ENCODE results near the gene EML1. TPM values are rescaled to one million over a fixed set of nuclear protein-coding genes. Genes with fewer than 3 reads are reported as not detected.

The EML1 gene
- total RNA-seq, 1 donor from 2014 or later, result 28.3 TPM

DNA sequence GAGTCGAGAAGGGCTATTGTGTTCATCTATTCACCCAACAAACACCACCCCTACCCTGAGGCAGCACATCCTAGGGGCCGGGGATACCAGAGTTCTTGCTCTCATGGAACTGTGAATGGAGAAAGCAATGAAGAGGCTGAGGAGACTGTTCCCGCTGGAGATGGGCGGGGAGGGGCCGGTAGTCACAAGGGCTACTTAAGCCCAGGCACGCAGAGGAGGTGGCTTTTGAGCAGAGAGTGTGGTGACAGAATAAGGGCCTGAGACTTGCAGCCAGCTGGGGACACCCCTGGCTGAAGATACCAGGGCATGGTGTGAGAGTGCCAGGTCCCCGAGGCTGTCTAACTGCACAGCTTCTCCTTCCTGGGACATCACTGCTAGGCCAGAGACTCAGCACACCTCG is 157.9 kb downstream of the EML1 start:
- Histone ChIP-seq H3K36me3 (no peaks in the 10 kb centered on the region), H3K9me3 (no peaks in the 10 kb centered on the region), H3K4me3 (no peak overlapping the region), H3K27ac (no peak overlapping the region), H3K4me1 (peaks cover 0 to 3% of the 10 kb centered on the region in 2 donors), H3K27me3 (no peaks in the 10 kb centered on the region)
- DNase-seq (ENCODE audit: low spot score in 2 of 2), result peak in 1 of 2 donors; percentile 42
- TF ChIP-seq, protein P1, sequence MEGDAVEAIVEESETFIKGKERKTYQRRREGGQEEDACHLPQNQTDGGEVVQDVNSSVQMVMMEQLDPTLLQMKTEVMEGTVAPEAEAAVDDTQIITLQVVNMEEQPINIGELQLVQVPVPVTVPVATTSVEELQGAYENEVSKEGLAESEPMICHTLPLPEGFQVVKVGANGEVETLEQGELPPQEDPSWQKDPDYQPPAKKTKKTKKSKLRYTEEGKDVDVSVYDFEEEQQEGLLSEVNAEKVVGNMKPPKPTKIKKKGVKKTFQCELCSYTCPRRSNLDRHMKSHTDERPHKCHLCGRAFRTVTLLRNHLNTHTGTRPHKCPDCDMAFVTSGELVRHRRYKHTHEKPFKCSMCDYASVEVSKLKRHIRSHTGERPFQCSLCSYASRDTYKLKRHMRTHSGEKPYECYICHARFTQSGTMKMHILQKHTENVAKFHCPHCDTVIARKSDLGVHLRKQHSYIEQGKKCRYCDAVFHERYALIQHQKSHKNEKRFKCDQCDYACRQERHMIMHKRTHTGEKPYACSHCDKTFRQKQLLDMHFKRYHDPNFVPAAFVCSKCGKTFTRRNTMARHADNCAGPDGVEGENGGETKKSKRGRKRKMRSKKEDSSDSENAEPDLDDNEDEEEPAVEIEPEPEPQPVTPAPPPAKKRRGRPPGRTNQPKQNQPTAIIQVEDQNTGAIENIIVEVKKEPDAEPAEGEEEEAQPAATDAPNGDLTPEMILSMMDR (IDR thresholded peaks at IDR 0.05), result no peak
- intact Hi-C loops (cut with DNase I), result no loop called here

DNA sequence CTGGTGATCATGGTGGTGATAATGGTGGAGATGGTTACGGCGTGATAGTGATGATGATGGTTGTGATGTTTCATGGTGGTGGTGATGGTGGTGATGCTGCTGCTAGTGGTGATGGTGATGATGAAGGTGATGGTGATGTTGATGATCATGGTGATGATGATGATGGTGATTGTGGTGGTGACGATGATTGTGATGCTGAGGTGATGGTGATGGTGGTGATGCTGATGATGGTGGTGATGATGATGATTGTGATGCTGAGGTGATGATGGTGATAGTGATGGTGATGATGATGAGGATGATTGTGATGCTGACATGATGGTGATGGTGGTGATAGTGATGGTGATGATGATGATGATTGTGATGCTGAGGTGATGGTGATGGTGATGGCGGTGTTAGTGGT is 158.8 kb downstream of the EML1 start:
- no peak overlapping the region for H3K4me3 ChIP-seq
- no peak overlapping the region for H3K27ac ChIP-seq
- TF ChIP-seq, protein P1 (IDR thresholded peaks at IDR 0.05), result no peak
- DNase-seq (ENCODE audit: low spot score in 2 of 2), result no peak
- H3K9me3 ChIP-seq, result no peaks in the 10 kb centered on the region
- H3K27me3 ChIP-seq, result no peaks in the 10 kb centered on the region
- H3K36me3 ChIP-seq, result no peaks in the 10 kb centered on the region
- intact Hi-C loops (cut with DNase I), result no loop called here
- peaks cover 0 to under 1% of the 10 kb centered on the region in 2 donors for H3K4me1 ChIP-seq

DNA sequence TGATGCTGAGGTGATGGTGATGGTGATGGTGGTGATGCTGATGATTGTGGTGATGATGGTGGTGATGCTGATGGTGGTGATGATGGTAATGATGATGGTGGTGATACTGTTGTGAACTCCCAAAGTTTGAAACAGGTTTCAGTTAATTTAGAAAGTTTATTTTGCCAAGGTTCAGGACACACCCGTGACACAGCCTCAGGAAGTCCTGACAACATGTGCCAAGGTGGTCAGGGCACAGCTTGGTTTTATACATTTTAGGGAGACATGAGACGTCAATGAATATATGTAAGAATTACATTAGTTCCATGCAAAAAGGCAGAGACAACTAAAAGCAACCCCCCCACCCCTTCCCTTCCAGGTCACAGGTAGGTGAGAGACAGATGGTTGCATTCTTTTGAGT is 159.2 kb downstream of the EML1 start:
- Histone ChIP-seq H3K27ac (no peak overlapping the region), H3K9me3 (no peaks in the 10 kb centered on the region), H3K4me1 (no peaks in the 10 kb centered on the region), H3K27me3 (no peaks in the 10 kb centered on the region), H3K36me3 (no peaks in the 10 kb centered on the region), H3K4me3 (no peak overlapping the region)
- TF ChIP-seq, protein P1 (IDR thresholded peaks at IDR 0.05), result no peak
- DNase-seq (ENCODE audit: low spot score in 2 of 2), result no peak
- intact Hi-C loops (cut with DNase I), result no loop called here

DNA sequence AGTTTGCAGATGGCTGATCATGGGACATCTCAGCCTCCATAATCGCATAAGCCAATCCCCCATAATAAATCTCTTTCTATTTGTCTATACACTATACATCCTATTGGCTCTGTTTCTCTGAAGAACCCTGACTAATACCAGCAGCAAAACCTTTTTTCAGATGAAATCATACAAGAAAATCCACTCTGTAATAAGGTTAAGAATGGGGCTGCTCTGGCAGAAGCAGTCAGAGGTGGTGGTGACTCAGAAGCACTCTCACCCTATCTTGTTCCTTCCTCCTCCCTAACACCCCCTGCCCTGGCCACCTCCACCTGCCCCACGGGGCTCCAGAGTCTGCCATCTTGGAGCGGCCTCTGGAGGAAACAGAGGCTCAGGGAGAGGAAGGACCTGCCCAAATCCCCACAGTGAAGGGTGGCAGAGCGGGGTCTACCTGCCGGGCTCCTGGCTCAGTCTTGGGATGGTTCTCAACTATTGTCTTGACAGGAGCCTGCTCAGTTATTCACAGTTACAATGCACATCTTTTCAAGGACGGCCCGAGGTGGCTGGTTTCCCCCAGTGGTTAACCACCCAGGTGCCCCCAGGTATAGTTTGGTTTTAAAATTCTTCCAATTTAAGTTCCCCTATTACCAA is 162.7 kb downstream of the EML1 start:
- Histone ChIP-seq H3K36me3 (no peaks in the 10 kb centered on the region), H3K27ac (no peak overlapping the region), H3K9me3 (no peaks in the 10 kb centered on the region), H3K4me1 (no peaks in the 10 kb centered on the region), H3K4me3 (no peak overlapping the region), H3K27me3 (no peaks in the 10 kb centered on the region)
- DNase-seq (ENCODE audit: low spot score in 2 of 2), result no peak
- TF ChIP-seq, protein P1 (IDR thresholded peaks at IDR 0.05), result no peak
- intact Hi-C loops (cut with DNase I), result no loop called here

DNA sequence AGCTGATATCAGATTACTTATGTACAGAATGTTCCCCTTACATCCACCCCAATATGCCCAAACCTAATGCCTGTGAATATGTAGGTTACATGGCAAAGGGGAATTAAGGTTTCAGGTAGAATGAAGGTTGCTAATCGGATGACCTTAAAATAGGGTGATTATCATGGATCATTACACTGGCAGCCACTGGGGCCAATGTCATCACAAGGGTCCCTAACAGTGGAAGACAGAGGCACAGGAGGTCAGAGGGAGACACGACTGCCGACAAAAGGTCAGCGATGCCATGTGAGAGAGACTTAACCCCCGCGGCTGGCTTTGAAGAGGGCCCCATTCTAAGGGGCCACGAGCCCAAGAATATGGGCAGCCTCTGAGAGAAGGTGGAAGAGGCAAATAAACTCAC is 165.2 kb downstream of the EML1 start:
- intact Hi-C loops (cut with DNase I), result no loop called here
- TF ChIP-seq, protein P1 (IDR thresholded peaks at IDR 0.05), result no peak
- no peak for DNase-seq (ENCODE audit: low spot score in 2 of 2)

More for the DNA sequence above, 165.2 kb downstream of the EML1 start:
- Histone ChIP-seq H3K27ac (no peak overlapping the region), H3K36me3 (no peaks in the 10 kb centered on the region), H3K4me1 (no peaks in the 10 kb centered on the region), H3K27me3 (no peaks in the 10 kb centered on the region), H3K9me3 (no peaks in the 10 kb centered on the region), H3K4me3 (no peak overlapping the region)

Measured in ascending aorta (tissue), 2 donors.